Esophagus squamous epithelium (tissue), 5 donors: ENCODE results near the gene KBTBD12. TPM values are rescaled to one million over a fixed set of nuclear protein-coding genes. Genes with fewer than 3 reads are reported as not detected.

ENCODE experiments used
- DNase-seq: peaks from one replicate; lab custom pipeline; 2025; lab: John Stamatoyannopoulos, UW
- H3K27ac ChIP-seq, 4 donors: fragments of 200-600 bp; sonication (generic); one replicate each; pipeline ENCODE4 v1.5.1; 2016 to 2019; ENCODE audit warnings: mild to moderate bottlenecking in 1 of 4
- H3K27me3 ChIP-seq, 4 donors: fragments of 200-600 bp; sonication (generic); 1 replicate in 3 of 4; 2 replicates in 1 of 4; pipeline versions ENCODE4 v1.5.1 to v1.6.0; 2017 to 2021; ENCODE audit warnings: antibody characterized with exemption in 1 of 4
- H3K36me3 ChIP-seq, 3 donors: fragments of 200-600 bp; sonication (generic); one replicate each; pipeline ENCODE4 v1.5.1; 2016 to 2019
- H3K4me1 ChIP-seq, 3 donors: fragments of 200-600 bp; sonication (generic); one replicate each; pipeline ENCODE4 v1.5.1; 2017 to 2019
- H3K4me3 ChIP-seq, 4 donors: fragments of 200-600 bp; sonication (generic); 1 replicate in 3 of 4; 2 replicates in 1 of 4; pipeline ENCODE4 v1.5.1; 2016 to 2019; ENCODE audit warnings: mild to moderate bottlenecking in 2 of 4, moderate library complexity in 1 of 4
- H3K9me3 ChIP-seq, 3 donors: fragments of 200-600 bp; sonication (generic); one replicate each; pipeline ENCODE4 v1.5.1; 2016 to 2019
- POLR2A ChIP-seq, 4 donors: fragments of 450-650 bp; IDR thresholded peaks; one replicate each; pipeline ENCODE4 v1.6.1; 2017; ENCODE audit warnings: antibody characterized with exemption in 4 of 4, mild to moderate bottlenecking in 4 of 4, moderate library complexity in 3 of 4
- WGBS, 2 donors: methylation state at CpG; one replicate each; pipeline ENCODE4 v1.1.5; 2018; 5-methylcytosine and 5-hydroxymethylcytosine counted together
- intact Hi-C: fragments of 100-400 bp; cut with DNase I; formaldehyde crosslinking; loops from one replicate; pipeline ENCODE4 v1.15.0; 2022
- total RNA-seq, 4 donors: library from RNA; depleted of rRNA; stranded (reverse); fragments of >200 nt; gene quantifications; one replicate each; pipeline ENCODE4 v1.1.0, GENCODE V29; 2016
- TF ChIP-seq, protein P1 (sequence below), 6 experiments: fragments of 450-650 bp in 4 of 6; fragments of 200-600 bp in 2 of 6; sonication (generic) in 2 of 6; IDR thresholded peaks; one replicate each; pipeline ENCODE4 v1.5.1; 2016 to 2019; ENCODE audit warnings: antibody characterized with exemption in 6 of 6, mild to moderate bottlenecking in 4 of 6, moderate library complexity in 4 of 6
- donor health status: DM: yes; HTN: yes; CAD: no.

The KBTBD12 gene
- total RNA-seq, 4 donors from 2014 or later = 0.38 TPM; not detected in 2

DNA sequence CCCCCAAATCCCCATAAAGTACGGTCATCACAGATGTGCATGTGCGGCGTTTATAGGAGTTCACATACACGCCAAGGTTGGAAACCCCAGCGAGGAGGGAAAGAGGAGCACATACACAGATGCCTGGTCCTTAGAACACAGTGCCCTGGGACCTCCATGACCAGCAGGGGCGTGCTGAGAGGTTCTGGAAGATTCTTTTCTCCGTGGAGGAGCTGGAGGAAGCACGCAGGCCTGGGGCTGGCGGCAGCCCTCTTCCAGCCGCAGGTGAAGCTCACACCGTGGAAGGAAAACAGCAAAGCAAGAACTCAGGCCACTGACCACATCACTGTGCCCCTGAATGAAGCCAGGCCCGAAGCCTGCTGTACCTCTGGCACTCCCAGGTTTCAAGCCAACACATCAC lies 76.2 kb downstream of the KBTBD12 start:
- intact Hi-C loops = no loop called here
- Histone ChIP-seq H3K27ac (no peak overlapping the region), H3K4me1 (no peaks in the 10 kb centered on the region), H3K27me3 (no peaks in the 10 kb centered on the region), H3K4me3 (no peak overlapping the region), H3K36me3 (no peaks in the 10 kb centered on the region), H3K9me3 (no peaks in the 10 kb centered on the region)
- DNase-seq = no peak
- WGBS, 2 donors = 77 to 78% methylated on average over 8 of the region's 12 CpGs
- TF ChIP-seq POLR2A (IDR thresholded peaks at IDR 0.05) = no peak
- TF ChIP-seq, protein P1, sequence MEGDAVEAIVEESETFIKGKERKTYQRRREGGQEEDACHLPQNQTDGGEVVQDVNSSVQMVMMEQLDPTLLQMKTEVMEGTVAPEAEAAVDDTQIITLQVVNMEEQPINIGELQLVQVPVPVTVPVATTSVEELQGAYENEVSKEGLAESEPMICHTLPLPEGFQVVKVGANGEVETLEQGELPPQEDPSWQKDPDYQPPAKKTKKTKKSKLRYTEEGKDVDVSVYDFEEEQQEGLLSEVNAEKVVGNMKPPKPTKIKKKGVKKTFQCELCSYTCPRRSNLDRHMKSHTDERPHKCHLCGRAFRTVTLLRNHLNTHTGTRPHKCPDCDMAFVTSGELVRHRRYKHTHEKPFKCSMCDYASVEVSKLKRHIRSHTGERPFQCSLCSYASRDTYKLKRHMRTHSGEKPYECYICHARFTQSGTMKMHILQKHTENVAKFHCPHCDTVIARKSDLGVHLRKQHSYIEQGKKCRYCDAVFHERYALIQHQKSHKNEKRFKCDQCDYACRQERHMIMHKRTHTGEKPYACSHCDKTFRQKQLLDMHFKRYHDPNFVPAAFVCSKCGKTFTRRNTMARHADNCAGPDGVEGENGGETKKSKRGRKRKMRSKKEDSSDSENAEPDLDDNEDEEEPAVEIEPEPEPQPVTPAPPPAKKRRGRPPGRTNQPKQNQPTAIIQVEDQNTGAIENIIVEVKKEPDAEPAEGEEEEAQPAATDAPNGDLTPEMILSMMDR (IDR thresholded peaks at IDR 0.05) = no peak

GRCh38 chr3:127991681-127992080 lies 76.6 kb downstream of the KBTBD12 start:
- intact Hi-C loops = no loop called here
- no peaks in the 10 kb centered on the region for H3K36me3 ChIP-seq
- TF ChIP-seq, protein P1 (IDR thresholded peaks at IDR 0.05) = no peak
- no peak for TF ChIP-seq POLR2A (IDR thresholded peaks at IDR 0.05)
- no peak overlapping the region for H3K27ac ChIP-seq
- DNase-seq = no peak
- no peak overlapping the region for H3K4me3 ChIP-seq
- no peaks in the 10 kb centered on the region for H3K9me3 ChIP-seq
- no peaks in the 10 kb centered on the region for H3K4me1 ChIP-seq
- 80 to 87% methylated on average over 4 to 6 of the region's 6 CpGs for WGBS, 2 donors
- no peaks in the 10 kb centered on the region for H3K27me3 ChIP-seq

- no peak overlapping the region for H3K4me3 ChIP-seq
- no peaks in the 10 kb centered on the region for H3K27me3 ChIP-seq
- no peaks in the 10 kb centered on the region for H3K36me3 ChIP-seq
- DNase-seq = no peak
- intact Hi-C loops = no loop called here
- H3K4me1 ChIP-seq = no peaks in the 10 kb centered on the region
- WGBS, 2 donors = 85 to 87% methylated on average over 5 of the region's 5 CpGs
- no peak overlapping the region for H3K27ac ChIP-seq
- H3K9me3 ChIP-seq = no peaks in the 10 kb centered on the region
- TF ChIP-seq, protein P1 (IDR thresholded peaks at IDR 0.05) = no peak
- no peak for TF ChIP-seq POLR2A (IDR thresholded peaks at IDR 0.05)
These were observed 77.1 kb downstream of the KBTBD12 start for GRCh38 chr3:127992127-127992526.

DNA sequence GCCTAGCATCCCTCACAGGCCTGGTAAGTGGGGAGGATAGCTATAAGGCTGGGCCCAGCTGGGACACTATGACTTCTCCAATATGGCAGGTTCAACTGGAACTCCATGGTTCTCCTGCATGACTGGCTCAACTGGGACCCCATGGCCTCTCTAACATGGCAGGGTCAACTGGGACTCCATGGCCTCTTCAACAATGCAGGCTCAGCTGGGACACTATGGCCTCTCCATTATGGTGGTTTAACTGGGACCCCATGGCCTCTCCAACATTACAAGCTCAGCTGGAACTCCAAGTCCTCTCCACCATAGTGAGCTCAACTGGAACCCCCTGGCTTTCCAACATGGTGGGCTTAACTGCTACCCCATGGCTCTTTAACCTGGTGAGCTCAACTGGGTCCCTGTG lies 79.0 kb downstream of the KBTBD12 start:
- H3K36me3 ChIP-seq = no peaks in the 10 kb centered on the region
- TF ChIP-seq, protein P1 (IDR thresholded peaks at IDR 0.05) = no peak
- TF ChIP-seq POLR2A (IDR thresholded peaks at IDR 0.05) = no peak
- no peak overlapping the region for H3K4me3 ChIP-seq
- no peaks in the 10 kb centered on the region for H3K4me1 ChIP-seq
- no peaks in the 10 kb centered on the region for H3K27me3 ChIP-seq
- H3K9me3 ChIP-seq = no peaks in the 10 kb centered on the region
- no peak overlapping the region for H3K27ac ChIP-seq
- DNase-seq = no peak
- intact Hi-C loops = no loop called here

- Histone ChIP-seq H3K4me1 (no peaks in the 10 kb centered on the region), H3K9me3 (no peaks in the 10 kb centered on the region), H3K36me3 (no peaks in the 10 kb centered on the region), H3K27me3 (peaks cover 0 to 4% (median 0%) of the 10 kb centered on the region in 4 donors), H3K27ac (no peak overlapping the region), H3K4me3 (no peak overlapping the region)
- TF ChIP-seq POLR2A (IDR thresholded peaks at IDR 0.05) = no peak
- TF ChIP-seq, protein P1 (IDR thresholded peaks at IDR 0.05) = no peak
- WGBS, 2 donors = 84 to 87% methylated on average over 7 of the region's 7 CpGs
- DNase-seq = no peak
- intact Hi-C loops = no loop called here
These were observed 82.0 kb downstream of the KBTBD12 start for GRCh38 chr3:127997016-127997415.
